ENCODE data around the gene TMUB1.

The TMUB1 gene

GRCh38 chr7:151059367-151060112 is 23.8 kb downstream of the TMUB1 start, which contains the start of gene SLC4A2:
Gene SLC4A2, plus strand, starts transcription at chr7:151059589. Its CDS starts 2,399 bp downstream, at chr7:151061988.
- Histone ChIP-seq H2AFZ (ENCODE audit: insufficient read depth, low read length, poor library complexity) (peak within 1 kb of the TSS; percentile 82), H3K4me1 (ENCODE audit: control insufficient read depth in 1 of 2, insufficient read depth in 2 of 2, low read length in 2 of 2) (peaks cover 50% of the 10 kb centered on the region in 2 experiments), H3K9me3 (ENCODE audit: insufficient read depth, low read depth, low read length) (no peaks in the 10 kb centered on the region), H2BK120ac (ENCODE audit: insufficient read depth, low read length, poor library complexity) (peak within 1 kb of the TSS; percentile 82), H3K14ac (ENCODE audit: low read length) (peak within 1 kb of the TSS; percentile 91), H2BK12ac (ENCODE audit: low read length) (peak within 1 kb of the TSS; percentile 30), H2BK5ac (ENCODE audit: low read depth, low read length, poor library complexity) (peak within 1 kb of the TSS; percentile 89), H4K8ac (ENCODE audit: low read depth, low read length) (peak within 1 kb of the TSS; percentile 95), H4K91ac (ENCODE audit: low read depth, low read length) (peak within 1 kb of the TSS; percentile 89), H2AK5ac (ENCODE audit: low read length) (peak within 1 kb of the TSS; percentile 82), H3K4me3 (ENCODE audit: low read depth, low read length) (peak within 1 kb of the TSS; percentile 79), H3K4ac (ENCODE audit: low read depth, low read length) (peak within 1 kb of the TSS; percentile 85), H4K12ac (ENCODE audit: low read depth, low read length) (peak within 1 kb of the TSS; percentile 82), H3K18ac (ENCODE audit: low read length) (peak within 1 kb of the TSS; percentile 93), H3K23ac (ENCODE audit: low read length) (no peak within 1 kb of the TSS), H3K36me3 (ENCODE audit: control insufficient read depth in 1 of 2, insufficient read depth in 2 of 2, low read length in 2 of 2) (peaks cover 9 to 12% of the 10 kb centered on the region in 2 experiments), H3K4me2 (ENCODE audit: low read length) (peak within 1 kb of the TSS; percentile 95), H3K27ac (ENCODE audit: low read depth, low read length) (peak within 1 kb of the TSS; percentile 84), H3K9ac (ENCODE audit: low read length) (peak within 1 kb of the TSS; percentile 84), H3K79me2 (ENCODE audit: control insufficient read depth, insufficient read depth, low read length, poor library complexity) (peaks cover 26% of the 10 kb centered on the region), H3K79me1 (ENCODE audit: low read length) (peaks cover 47% of the 10 kb centered on the region), H3K27me3 (ENCODE audit: insufficient read depth, low read length) (no peaks in the 10 kb centered on the region)
- peak; percentile 41 to 82 for DNase-seq
- no CpG with 5 or more reads among the region's 75 CpGs for WGBS (ENCODE audit: extremely low coverage, insufficient coverage, insufficient read length)

- H3K79me1 ChIP-seq (ENCODE audit: low read length) = peaks cover 44% of the 10 kb centered on the region
- WGBS (ENCODE audit: extremely low coverage, insufficient coverage, insufficient read length) = no CpG with 5 or more reads among the region's 18 CpGs
- peak overlapping the region; percentile 66 for H3K4me3 ChIP-seq (ENCODE audit: low read depth, low read length)
- H2BK12ac ChIP-seq (ENCODE audit: low read length) = peak overlapping the region; percentile 30
- peak overlapping the region; percentile 85 for H3K4ac ChIP-seq (ENCODE audit: low read depth, low read length)
- peaks cover 26% of the 10 kb centered on the region for H3K79me2 ChIP-seq (ENCODE audit: control insufficient read depth, insufficient read depth, low read length, poor library complexity)
- peak overlapping the region; percentile 82 for H4K12ac ChIP-seq (ENCODE audit: low read depth, low read length)
- peaks cover 3 to 9% of the 10 kb centered on the region in 2 experiments for H3K36me3 ChIP-seq (ENCODE audit: control insufficient read depth in 1 of 2, insufficient read depth in 2 of 2, low read length in 2 of 2)
- no peaks in the 10 kb centered on the region for H3K27me3 ChIP-seq (ENCODE audit: insufficient read depth, low read length)
- peak overlapping the region; percentile 93 for H3K18ac ChIP-seq (ENCODE audit: low read length)
- peak overlapping the region; percentile 82 for H2AK5ac ChIP-seq (ENCODE audit: low read length)
- H3K4me1 ChIP-seq (ENCODE audit: control insufficient read depth in 1 of 2, insufficient read depth in 2 of 2, low read length in 2 of 2) = peaks cover 50% of the 10 kb centered on the region in 2 experiments
- H3K23ac ChIP-seq (ENCODE audit: low read length) = no peak overlapping the region
- H2BK120ac ChIP-seq (ENCODE audit: insufficient read depth, low read length, poor library complexity) = peak overlapping the region; percentile 79
- H3K14ac ChIP-seq (ENCODE audit: low read length) = peak overlapping the region; percentile 91
- H3K4me2 ChIP-seq (ENCODE audit: low read length) = peak overlapping the region; percentile 90
- peak overlapping the region; percentile 82 for H2AFZ ChIP-seq (ENCODE audit: insufficient read depth, low read length, poor library complexity)
- peak overlapping the region; percentile 84 for H3K9ac ChIP-seq (ENCODE audit: low read length)
- peak overlapping the region; percentile 84 for H3K27ac ChIP-seq (ENCODE audit: low read depth, low read length)
- H2BK5ac ChIP-seq (ENCODE audit: low read depth, low read length, poor library complexity) = peak overlapping the region; percentile 81
- H4K91ac ChIP-seq (ENCODE audit: low read depth, low read length) = peak overlapping the region; percentile 89
- no peaks in the 10 kb centered on the region for H3K9me3 ChIP-seq (ENCODE audit: insufficient read depth, low read depth, low read length)
- DNase-seq = peak in 1 of 2 donors; percentile 45
- H4K8ac ChIP-seq (ENCODE audit: low read depth, low read length) = peak overlapping the region; percentile 95
These were observed 24.4 kb downstream of the TMUB1 start for GRCh38 chr7:151058781-151059366.

- Histone ChIP-seq H3K36me3 (ENCODE audit: control insufficient read depth in 1 of 2, insufficient read depth in 2 of 2, low read length in 2 of 2) (peaks cover 3 to 6% of the 10 kb centered on the region in 2 experiments), H3K18ac (ENCODE audit: low read length) (peak overlapping the region; percentile 77), H3K27ac (ENCODE audit: low read depth, low read length) (peak overlapping the region; percentile 84), H2AK5ac (ENCODE audit: low read length) (peak overlapping the region; percentile 82), H3K23ac (ENCODE audit: low read length) (no peak overlapping the region), H3K27me3 (ENCODE audit: insufficient read depth, low read length) (no peaks in the 10 kb centered on the region), H2AFZ (ENCODE audit: insufficient read depth, low read length, poor library complexity) (peak overlapping the region; percentile 58), H3K4me3 (ENCODE audit: low read depth, low read length) (peak overlapping the region; percentile 63), H2BK5ac (ENCODE audit: low read depth, low read length, poor library complexity) (peak overlapping the region; percentile 81), H3K4me2 (ENCODE audit: low read length) (peak overlapping the region; percentile 90), H2BK120ac (ENCODE audit: insufficient read depth, low read length, poor library complexity) (peak overlapping the region; percentile 69), H4K12ac (ENCODE audit: low read depth, low read length) (peak overlapping the region; percentile 82), H2BK12ac (ENCODE audit: low read length) (peak overlapping the region; percentile 37), H3K14ac (ENCODE audit: low read length) (peak overlapping the region; percentile 87), H3K79me1 (ENCODE audit: low read length) (peaks cover 40% of the 10 kb centered on the region), H3K9me3 (ENCODE audit: insufficient read depth, low read depth, low read length) (no peaks in the 10 kb centered on the region), H3K9ac (ENCODE audit: low read length) (peak overlapping the region; percentile 75), H3K4ac (ENCODE audit: low read depth, low read length) (peak overlapping the region; percentile 48), H3K4me1 (ENCODE audit: control insufficient read depth in 1 of 2, insufficient read depth in 2 of 2, low read length in 2 of 2) (peaks cover 47% of the 10 kb centered on the region in 2 experiments), H4K8ac (ENCODE audit: low read depth, low read length) (peak overlapping the region; percentile 95), H4K91ac (ENCODE audit: low read depth, low read length) (peak overlapping the region; percentile 88), H3K79me2 (ENCODE audit: control insufficient read depth, insufficient read depth, low read length, poor library complexity) (peaks cover 26% of the 10 kb centered on the region)
- peak; percentile 99 for DNase-seq
- no CpG with 5 or more reads among the region's 46 CpGs for WGBS (ENCODE audit: extremely low coverage, insufficient coverage, insufficient read length)
These were observed 25.1 kb downstream of the TMUB1 start for GRCh38 chr7:151057989-151058780.

GRCh38 chr7:151057506-151057988 is 25.7 kb downstream of the TMUB1 start, which contains the start of gene CDK5:
Gene CDK5, minus strand, starts transcription at chr7:151057897. Its CDS starts 49 bp downstream, at chr7:151057848.
- H3K4me2 ChIP-seq (ENCODE audit: low read length) = peak within 1 kb of the TSS; percentile 90
- H2BK12ac ChIP-seq (ENCODE audit: low read length) = peak within 1 kb of the TSS; percentile 37
- H3K27me3 ChIP-seq (ENCODE audit: insufficient read depth, low read length) = no peaks in the 10 kb centered on the region
- H3K4me3 ChIP-seq (ENCODE audit: low read depth, low read length) = peak within 1 kb of the TSS; percentile 63
- H3K4ac ChIP-seq (ENCODE audit: low read depth, low read length) = peak within 1 kb of the TSS; percentile 48
- peak within 1 kb of the TSS; percentile 58 for H2AFZ ChIP-seq (ENCODE audit: insufficient read depth, low read length, poor library complexity)
- H3K23ac ChIP-seq (ENCODE audit: low read length) = no peak within 1 kb of the TSS
- no peak for DNase-seq
- WGBS (ENCODE audit: extremely low coverage, insufficient coverage, insufficient read length) = no CpG with 5 or more reads among the region's 30 CpGs
- H2BK5ac ChIP-seq (ENCODE audit: low read depth, low read length, poor library complexity) = peak within 1 kb of the TSS; percentile 81
- peak within 1 kb of the TSS; percentile 69 for H2BK120ac ChIP-seq (ENCODE audit: insufficient read depth, low read length, poor library complexity)
- peak within 1 kb of the TSS; percentile 75 for H3K9ac ChIP-seq (ENCODE audit: low read length)
- H3K4me1 ChIP-seq (ENCODE audit: control insufficient read depth in 1 of 2, insufficient read depth in 2 of 2, low read length in 2 of 2) = peaks cover 44% of the 10 kb centered on the region in 2 experiments
- peak within 1 kb of the TSS; percentile 82 for H4K12ac ChIP-seq (ENCODE audit: low read depth, low read length)
- H2AK5ac ChIP-seq (ENCODE audit: low read length) = peak within 1 kb of the TSS; percentile 82
- peaks cover 3 to 6% of the 10 kb centered on the region in 2 experiments for H3K36me3 ChIP-seq (ENCODE audit: control insufficient read depth in 1 of 2, insufficient read depth in 2 of 2, low read length in 2 of 2)
- H4K91ac ChIP-seq (ENCODE audit: low read depth, low read length) = peak within 1 kb of the TSS; percentile 88
- H3K79me2 ChIP-seq (ENCODE audit: control insufficient read depth, insufficient read depth, low read length, poor library complexity) = peaks cover 25% of the 10 kb centered on the region
- H4K8ac ChIP-seq (ENCODE audit: low read depth, low read length) = peak within 1 kb of the TSS; percentile 95
- H3K14ac ChIP-seq (ENCODE audit: low read length) = peak within 1 kb of the TSS; percentile 87
- H3K79me1 ChIP-seq (ENCODE audit: low read length) = peaks cover 37% of the 10 kb centered on the region
- no peaks in the 10 kb centered on the region for H3K9me3 ChIP-seq (ENCODE audit: insufficient read depth, low read depth, low read length)
- peak within 1 kb of the TSS; percentile 84 for H3K27ac ChIP-seq (ENCODE audit: low read depth, low read length)
- H3K18ac ChIP-seq (ENCODE audit: low read length) = peak within 1 kb of the TSS; percentile 77
